Activated T-helper 1 cell treated with Interleukin-2 at 50 U/mL for 16 hours (primary cell): ENCODE data around the gene SCYGR1.
"Not testable (repeated sequence)": the region's sequence is repeated elsewhere in the genome, so short reads cannot be mapped to it uniquely, and the experiment has no call there.

Source experiments
- DNase-seq: peaks from one replicate; pipeline ENCODE4 v3.0.0-alpha.2; 2020; ENCODE audit warnings: low read depth

The SCYGR1 gene

DNA sequence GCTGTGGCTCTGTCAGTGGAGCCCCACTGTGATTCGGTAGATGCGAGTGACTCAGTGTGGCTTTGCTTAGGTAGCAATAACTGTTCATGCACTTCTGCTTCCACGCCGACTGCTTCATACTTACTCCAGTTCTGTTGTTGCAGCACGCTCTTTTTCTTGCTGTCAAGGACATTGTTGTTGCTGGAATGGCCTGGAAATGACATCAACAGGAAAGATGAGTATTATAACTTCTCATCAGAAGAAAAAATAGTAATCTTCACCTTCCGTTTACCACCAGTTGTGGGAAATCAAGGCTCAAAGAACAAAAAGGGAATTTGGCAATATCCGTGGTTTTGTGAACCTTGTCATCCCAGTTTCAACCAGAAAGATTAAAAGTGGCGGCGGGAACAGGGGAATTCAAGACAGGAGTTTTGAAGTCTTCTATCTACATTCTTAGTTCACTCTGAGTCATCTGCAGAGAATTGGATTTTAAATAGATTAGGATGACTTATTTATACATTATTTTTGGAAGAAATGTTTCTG, 16.9 kb downstream of the SCYGR1 start:
- no peak for DNase-seq

DNA sequence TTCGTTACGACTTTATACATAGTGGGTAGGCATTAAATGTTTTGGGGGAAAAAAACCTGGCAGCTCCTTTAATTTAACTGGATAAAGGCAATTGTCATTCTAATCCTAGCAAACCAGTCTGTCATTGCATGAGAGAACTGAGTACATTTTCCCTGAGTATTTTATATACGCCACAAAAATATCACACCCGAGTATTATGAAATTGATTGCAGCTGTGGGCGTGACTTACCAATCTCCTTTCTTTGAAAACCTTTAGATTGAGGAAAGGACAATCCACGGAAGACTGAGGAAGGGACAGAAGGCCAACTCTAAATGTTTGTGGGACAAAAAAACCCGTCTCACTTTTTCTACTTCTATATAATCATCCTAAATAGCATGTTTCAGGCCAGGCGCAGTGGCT, 17.7 kb downstream of the SCYGR1 start:
- DNase-seq: no peak

DNA sequence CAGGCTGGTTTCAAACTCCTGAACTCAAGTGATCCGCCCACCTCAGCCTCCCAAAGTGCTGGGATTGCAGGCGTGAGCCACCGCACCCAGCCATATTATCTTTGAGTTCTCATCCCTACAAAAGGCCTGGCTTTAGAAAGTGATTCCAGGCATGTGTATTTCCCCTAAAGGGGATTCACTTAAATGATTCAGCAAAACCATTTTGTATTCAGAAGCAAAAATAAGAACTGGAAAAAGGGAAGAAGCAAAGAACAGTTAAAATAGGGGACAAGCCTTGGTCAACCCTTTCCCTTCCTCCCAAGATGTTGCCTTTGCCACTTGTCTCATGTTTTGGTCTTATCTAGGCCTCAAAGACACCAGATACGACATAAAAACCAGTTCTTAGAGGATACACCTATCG, 19.2 kb downstream of the SCYGR1 start:
- DNase-seq: no peak

DNA sequence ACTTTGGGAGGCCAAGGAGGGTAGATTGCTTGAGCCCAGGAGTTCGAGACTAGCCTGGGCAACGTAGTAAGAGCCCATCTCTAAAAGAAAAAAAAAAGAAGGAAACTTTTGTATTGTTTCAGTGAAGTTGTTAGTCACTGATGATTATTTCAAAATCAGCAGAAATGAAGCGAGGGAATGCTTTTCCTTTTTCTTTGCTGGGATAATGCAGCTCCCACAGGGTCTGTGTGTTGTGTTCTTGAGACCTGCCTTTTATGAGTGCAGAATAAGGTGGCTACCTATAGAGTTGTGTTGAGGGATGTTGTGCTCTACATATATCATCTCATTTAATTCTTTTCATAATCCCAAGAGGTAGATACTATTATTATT, 20.3 kb downstream of the SCYGR1 start:
- no peak for DNase-seq

DNA sequence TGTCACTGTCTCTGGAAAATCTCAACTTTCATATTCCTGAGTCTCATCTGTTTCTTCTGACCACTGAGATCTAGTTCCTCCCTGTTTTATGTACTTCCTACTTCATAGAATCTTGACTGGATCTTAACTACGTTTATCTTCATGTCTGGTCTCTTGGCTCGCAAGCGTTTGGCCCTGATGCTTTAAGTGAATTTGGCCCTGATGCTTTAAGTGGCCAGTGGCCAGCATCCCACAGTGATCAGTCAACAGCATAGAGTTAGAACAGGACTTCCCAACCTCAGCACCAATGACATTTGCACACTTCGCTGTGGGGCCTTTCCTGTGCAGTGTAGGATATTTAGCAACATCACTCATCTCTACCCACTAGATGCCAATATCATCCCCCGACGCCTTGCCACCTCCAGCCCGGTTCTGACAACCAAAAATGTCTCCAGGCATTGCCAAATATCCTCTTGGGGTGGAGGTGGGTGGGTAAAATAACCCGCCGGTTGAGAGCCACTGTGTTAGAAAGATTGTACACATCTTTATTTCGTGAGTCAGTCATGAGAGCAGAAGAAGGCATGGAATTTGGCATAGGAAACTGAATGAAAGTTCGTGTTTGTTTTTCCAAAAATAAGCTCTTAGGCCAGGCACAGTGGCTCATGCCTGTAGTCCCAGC, 20.9 kb downstream of the SCYGR1 start:
- DNase-seq: no peak

DNA sequence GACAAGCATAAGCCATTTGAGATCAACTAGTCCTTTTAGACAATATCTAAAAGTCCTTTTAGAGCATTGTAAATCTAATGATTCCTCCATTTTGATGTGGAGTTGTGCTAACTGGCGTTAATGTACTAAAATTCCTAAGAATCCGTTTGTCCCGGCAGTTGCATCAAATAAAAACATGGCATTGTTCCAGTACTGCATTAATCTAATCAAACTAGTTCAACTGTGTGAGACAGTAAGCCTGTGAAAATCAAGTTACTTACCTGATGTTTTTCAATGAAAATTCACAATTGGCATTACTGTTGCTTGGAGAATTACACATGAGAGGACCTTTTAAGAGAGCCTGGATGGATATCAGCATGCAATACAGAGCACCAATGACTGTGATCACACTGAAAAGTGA, 21.9 kb downstream of the SCYGR1 start:
- DNase-seq: no peak

DNA sequence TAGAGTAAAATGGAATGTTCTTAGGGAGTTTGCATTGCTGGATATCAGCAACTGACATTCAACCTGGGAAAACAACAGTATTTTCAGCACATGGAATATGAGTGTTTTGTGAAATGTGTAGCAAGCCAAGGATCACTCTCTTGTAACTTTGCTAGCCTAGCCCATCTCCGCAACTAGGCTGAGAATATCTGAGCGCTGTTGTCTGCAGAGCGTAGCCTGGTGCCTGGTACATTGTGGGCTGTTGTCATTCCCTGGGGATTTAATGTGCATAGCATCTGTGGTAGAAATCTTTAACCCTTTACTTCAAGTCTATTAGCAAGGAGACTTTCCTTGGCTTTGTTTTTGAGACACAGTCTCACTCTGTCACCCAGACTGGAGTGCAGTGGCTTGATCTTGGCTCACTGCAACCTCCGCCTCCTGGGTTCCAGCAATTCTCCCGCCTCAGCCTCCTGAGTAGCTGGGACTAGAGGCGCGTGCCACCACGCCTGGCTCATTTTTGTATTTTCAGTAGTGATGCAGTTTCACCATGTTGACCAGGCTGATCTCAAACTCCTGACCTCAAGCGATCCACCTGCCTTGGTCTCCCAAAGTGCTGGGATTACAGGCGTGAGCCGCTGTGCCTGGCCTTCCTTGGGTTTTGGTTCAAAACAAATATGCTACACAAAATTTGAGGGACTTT, 23.0 kb downstream of the SCYGR1 start:
- DNase-seq: not testable (repeated sequence)

DNA sequence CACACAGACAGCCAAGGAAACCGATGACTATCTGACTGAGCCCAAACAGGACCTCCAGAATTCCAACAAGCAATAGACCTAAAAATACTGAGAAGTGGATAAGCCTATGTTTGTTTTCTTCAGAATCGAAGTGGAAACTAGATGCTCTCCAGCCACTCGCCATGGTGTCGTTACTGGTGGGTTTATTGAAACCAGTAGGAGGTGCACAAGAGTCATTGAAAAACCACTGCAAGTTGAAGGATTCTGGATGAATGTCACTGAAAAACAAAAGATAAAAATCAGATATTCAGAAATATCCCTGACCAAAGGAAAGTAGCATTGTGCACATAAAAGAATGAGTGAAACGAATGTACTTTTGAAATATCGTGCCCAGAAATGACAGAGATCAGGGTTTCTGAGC, 24.0 kb downstream of the SCYGR1 start:
- DNase-seq: no peak

DNA sequence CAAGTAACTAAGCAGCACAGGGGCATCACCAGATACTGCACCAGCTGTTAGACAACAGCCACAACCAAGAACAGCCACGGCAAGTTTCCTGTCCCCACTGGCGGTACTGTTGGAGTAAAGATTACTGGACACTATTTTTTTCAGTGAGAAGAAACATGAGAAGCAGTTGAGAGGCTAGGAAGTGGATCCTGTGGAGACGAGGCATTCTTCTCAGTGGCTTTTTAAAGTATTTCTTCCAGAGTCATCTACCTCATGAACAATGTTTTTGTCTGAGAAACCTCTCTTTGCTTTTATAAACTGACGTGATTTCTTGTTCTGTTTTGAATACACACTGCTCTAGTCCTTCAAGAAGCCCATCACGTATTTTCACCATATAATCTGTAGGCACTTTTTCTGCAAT, 27.4 kb downstream of the SCYGR1 start:
- DNase-seq: no peak

DNA sequence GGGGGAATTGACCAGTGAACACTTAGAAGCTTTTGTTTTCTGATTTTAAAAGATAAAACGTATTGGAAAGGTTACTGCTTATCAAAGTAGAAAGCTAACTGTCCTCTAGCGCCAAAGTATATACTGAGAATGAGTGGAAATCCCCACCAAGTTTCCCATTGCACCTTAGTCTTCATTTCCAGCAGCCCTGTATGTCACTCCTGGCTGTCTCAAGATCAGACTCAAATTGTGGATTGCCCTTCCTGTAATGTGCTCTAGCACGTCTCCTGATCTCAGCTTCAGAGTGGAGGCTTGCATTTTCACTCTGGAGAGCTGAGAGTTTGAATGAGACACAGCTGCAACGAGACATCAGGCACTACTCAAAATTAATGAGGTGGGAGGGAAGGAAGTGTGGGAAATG, 36.1 kb downstream of the SCYGR1 start:
- DNase-seq: no peak

DNA sequence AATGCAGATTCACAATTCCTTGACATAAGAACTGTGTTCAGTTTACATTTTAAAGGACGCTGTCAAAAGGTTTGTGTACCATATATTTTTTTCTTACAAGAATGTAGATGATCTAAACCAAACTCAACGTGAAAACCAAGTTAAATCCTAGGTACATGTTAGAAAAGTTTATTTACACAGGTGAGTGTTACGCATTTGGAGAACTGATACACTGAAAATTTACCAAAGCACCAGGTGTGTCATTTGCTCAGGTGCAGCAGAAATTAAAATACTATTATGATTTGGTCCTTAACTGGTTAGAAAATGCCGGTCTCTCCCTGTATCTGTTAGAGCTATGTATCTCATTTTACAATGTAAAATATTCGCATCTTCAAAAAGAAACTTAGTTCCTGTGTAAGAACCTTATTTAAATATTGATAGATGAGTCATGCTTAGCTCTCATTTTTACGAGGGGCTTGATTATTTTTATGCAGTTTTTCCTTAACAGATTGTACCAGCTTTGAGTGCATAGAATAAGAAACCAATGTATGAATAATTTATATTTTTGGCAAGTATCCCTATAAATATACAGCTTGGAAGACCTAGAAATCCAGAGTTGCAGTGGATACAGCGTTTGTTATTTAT, 37.6 kb downstream of the SCYGR1 start:
- DNase-seq: no peak

DNA sequence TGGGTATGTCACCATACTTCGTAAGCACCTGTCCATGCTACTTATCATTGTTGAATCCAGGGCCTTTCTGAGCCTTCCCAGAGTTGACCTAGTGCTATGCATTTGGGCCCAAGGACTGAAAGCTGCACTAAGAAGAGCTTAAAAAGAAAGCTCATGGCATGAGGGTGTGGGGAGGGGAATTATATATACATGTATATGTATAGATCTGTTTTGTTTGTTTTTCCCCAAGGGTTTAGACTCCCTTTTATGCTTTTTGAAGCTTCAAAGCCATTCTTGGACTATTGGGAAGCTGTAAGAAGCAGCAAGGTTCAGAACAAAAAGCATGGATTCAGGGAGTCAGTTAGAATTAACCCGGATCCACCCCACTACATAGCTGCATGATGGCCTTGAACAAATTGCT, 39.4 kb downstream of the SCYGR1 start:
- DNase-seq: no peak

DNA sequence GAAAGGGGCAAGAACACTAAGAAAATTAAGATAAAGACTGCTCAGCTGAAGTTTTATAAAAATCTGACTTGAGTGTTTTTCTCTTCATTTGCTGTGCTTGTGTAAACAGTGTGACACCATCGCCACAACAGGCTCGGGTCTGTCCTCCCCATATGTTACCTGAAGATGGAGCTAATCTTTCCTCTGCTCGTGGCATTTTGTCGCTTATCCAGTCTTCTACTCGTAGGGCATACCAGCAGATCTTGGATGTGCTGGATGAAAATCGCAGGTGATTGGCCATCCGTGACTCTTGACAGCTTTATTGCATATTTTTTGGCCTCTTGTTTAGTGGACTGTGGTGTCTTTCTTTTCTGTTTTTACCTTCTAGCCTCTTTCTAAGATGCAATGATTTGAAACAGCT, 40.6 kb downstream of the SCYGR1 start:
- DNase-seq: no peak

DNA sequence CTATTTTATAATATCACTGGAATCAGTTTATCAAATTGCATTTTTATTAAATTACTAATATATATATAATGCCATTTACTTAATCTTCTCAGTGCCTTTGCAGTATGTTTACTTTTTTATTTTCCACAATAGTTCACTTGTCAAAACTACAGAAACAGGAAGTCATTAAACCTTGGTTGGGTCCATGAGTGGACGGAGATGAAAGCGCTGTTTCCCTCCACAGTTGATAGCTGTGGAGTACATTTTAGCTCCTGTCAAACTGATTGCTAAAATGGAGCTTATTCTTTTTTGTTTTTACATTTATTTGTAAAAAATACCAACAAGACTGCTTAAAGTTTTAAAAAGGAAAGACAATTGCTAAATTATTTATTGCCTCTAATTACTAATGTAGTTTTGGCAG, 43.5 kb downstream of the SCYGR1 start:
- no peak for DNase-seq

DNA sequence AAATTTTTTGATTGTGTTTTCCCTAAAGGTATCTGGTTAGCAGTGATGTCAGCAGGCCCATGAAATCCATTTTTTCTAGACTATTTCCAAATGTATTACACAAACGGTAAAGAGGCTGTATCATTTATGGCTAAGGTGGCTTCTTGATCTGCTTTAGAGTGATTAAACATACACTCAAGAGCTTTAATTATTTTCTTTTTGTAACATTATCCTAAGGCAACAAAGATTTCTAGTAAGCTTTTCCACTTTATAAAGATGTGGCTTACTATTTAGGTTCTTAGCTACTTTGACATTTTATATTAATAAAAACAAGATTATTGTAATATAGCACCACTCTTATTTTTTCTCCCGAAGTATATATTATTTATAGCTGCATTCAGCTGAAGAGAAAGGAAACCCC, 46.2 kb downstream of the SCYGR1 start:
- DNase-seq: no peak

DNA sequence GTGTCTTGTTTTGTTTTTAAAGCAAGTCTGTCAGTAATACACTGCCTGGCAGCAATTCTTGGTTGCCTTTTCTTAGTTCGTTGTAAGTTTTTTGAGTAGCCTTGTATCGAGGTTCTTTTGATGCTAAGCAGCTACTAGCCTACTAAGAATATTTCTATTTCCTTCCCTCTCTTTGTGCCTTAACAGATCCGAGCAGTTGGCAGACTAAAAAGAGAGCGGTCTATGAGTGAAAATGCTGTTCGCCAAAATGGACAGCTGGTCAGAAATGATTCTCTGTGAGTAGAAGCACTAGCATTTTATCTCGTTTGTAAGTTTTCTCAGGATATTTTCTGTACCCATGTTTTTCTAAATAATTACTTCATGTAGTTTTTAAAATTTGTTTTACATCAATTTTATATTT, 47.6 kb downstream of the SCYGR1 start:
- DNase-seq: no peak

DNA sequence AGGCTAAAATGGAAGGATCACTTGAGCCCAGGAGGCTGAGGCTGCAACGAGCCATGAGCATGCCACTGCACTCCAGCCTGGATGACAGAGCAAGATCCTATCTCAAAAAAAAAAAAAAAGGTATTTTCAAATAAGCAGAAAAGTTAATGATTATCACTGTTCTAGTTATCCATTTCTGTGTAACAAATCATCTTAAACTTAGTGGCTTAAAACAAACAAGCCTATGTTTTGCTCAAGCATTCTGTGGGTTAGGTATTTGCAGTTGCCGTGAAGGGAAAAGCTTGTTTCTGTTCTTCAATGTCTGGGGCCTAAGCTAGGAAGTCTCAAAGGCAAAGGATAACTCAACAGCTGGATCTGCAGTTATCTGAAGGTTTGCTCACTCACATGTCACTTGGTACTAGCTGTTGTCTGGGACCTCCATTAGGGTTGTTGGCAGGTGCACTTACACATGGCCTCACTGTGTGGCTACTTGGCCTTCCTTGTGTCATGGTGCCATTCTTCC, 48.6 kb downstream of the SCYGR1 start:
- no peak for DNase-seq
